Aorta (tissue), 5 donors: ENCODE results near the gene KRTAP13-2. TPM values are rescaled to one million over a fixed set of nuclear protein-coding genes. Genes with fewer than 3 reads are reported as not detected.

Experiments used
- ATAC-seq: fragments of 200-7000 bp; cut with Tn5 transposase; one replicate; pipeline ENCODE4 v1.9.1; 2022; ENCODE audit warnings: moderate library complexity; ENCODE audit not compliant: low FRiP score
- DNase-seq, 2 donors: peaks; one replicate each; pipeline ENCODE4 v3.0.0-alpha.2; 2020
- H3K27ac ChIP-seq, 2 donors: one replicate each; pipeline ENCODE4 v1.5.1; 2013; ENCODE audit warnings: low read length in 2 of 2, mild to moderate bottlenecking in 2 of 2, moderate library complexity in 2 of 2, control low read depth in 1 of 2, inconsistent platforms in 1 of 2, low read depth in 1 of 2
- H3K27me3 ChIP-seq, 2 donors: one replicate each; pipeline ENCODE4 v1.6.1; 2013; ENCODE audit warnings: control low read depth in 1 of 2, low read length in 1 of 2, mild to moderate bottlenecking in 1 of 2, moderate library complexity in 1 of 2; ENCODE audit not compliant: insufficient read depth in 2 of 2, control insufficient read depth in 1 of 2
- H3K36me3 ChIP-seq, 2 donors: one replicate each; pipeline ENCODE4 v1.6.1; 2013; ENCODE audit warnings: control low read depth in 1 of 2, low read length in 1 of 2, mild to moderate bottlenecking in 1 of 2; ENCODE audit not compliant: insufficient read depth in 2 of 2, control insufficient read depth in 1 of 2
- H3K4me1 ChIP-seq, 2 donors: one replicate each; pipeline ENCODE4 v1.6.1; 2013; ENCODE audit warnings: low read length in 2 of 2, control low read depth in 1 of 2, mild to moderate bottlenecking in 1 of 2, moderate library complexity in 1 of 2; ENCODE audit not compliant: insufficient read depth in 2 of 2, control insufficient read depth in 1 of 2
- H3K4me3 ChIP-seq, 2 donors: one replicate each; pipeline ENCODE4 v1.5.1; 2013; ENCODE audit warnings: low read length in 2 of 2, control low read depth in 1 of 2, mild to moderate bottlenecking in 1 of 2
- H3K9me3 ChIP-seq: one replicate; pipeline ENCODE4 v1.6.1; 2013; ENCODE audit warnings: mild to moderate bottlenecking, low read length; ENCODE audit not compliant: control insufficient read depth
- WGBS, 2 donors: extraction: QIAGEN DNeasy Blood & Tissue Kit; methylation state at CpG; one replicate each; pipeline ENCODE4 v1.1.7; 2013; 5-methylcytosine and 5-hydroxymethylcytosine counted together
- intact Hi-C, 2 donors: fragments of 100-400 bp; cut with DNase I; formaldehyde crosslinking; loops; one replicate each; pipeline versions ENCODE4 v1.14.2 to v1.15.0; 2022
- long read RNA-seq, 2 donors: library from polyadenylated mRNA; unstranded; transcript quantifications; one replicate each; pipeline ENCODE4 v2.0.0, GENCODE V29; 2020 to 2021
- polyA plus RNA-seq, 2 donors: library from polyadenylated mRNA; stranded (reverse); fragments of 200-250 nt; gene quantifications; one replicate each; pipeline ENCODE4 v1.2.3, GENCODE V29; 2013
- total RNA-seq, 2 donors: library from RNA; stranded (reverse); fragmentation: NEBNext Ultra II Directional; extraction: Animal tissue kit (Norgen Biotek cat#: 25700); gene quantifications; one replicate each; pipeline ENCODE4 v1.2.1, GENCODE V29; 2021
- donor health status: healthy with polysubstance abuse.
- donor health status: Bipolar disorder and iron deficiency.
- donor health status: DM: no; HTN: no; CAD: no.
- donor health status: DM: no; HTN: no; CAD: no.
- donor health status: DM: yes; HTN: yes; CAD: no.

The KRTAP13-2 gene
- total RNA-seq: not detected
- not detected for polyA plus RNA-seq
- long read RNA-seq, donor 1: 0 reads
- long read RNA-seq, donor 2: 0 reads

GRCh38 chr21:30372139-30372770 is at the start of gene KRTAP13-2:
KRTAP13-2 (minus strand) TSS chr21:30372271; CDS start chr21:30372213, 58 bp downstream.
- Histone ChIP-seq H3K27me3 (no peaks in the 10 kb centered on the region), H3K4me1 (no peaks in the 10 kb centered on the region), H3K4me3 (no peak within 1 kb of the TSS), H3K9me3 (no peaks in the 10 kb centered on the region), H3K36me3 (no peaks in the 10 kb centered on the region), H3K27ac (no peak within 1 kb of the TSS)
- no peak for ATAC-seq
- intact Hi-C loops: no loop called here
- DNase-seq: no peak
- 89 to 90% methylated on average over 5 of the region's 5 CpGs for WGBS, 2 donors

GRCh38 chr21:30415993-30416392 is 43.9 kb upstream of the KRTAP13-2 start:
- ATAC-seq: no peak
- intact Hi-C loops: no loop called here
- Histone ChIP-seq H3K4me1 (no peaks in the 10 kb centered on the region), H3K4me3 (no peak overlapping the region), H3K36me3 (no peaks in the 10 kb centered on the region), H3K9me3 (no peaks in the 10 kb centered on the region), H3K27me3 (no peaks in the 10 kb centered on the region), H3K27ac (no peak overlapping the region)
- DNase-seq: no peak
- WGBS, 2 donors: 93% methylated on average over 5 of the region's 5 CpGs

- Histone ChIP-seq H3K27ac (no peak overlapping the region), H3K36me3 (no peaks in the 10 kb centered on the region), H3K4me3 (no peak overlapping the region), H3K27me3 (no peaks in the 10 kb centered on the region), H3K4me1 (no peaks in the 10 kb centered on the region), H3K9me3 (peaks cover 3% of the 10 kb centered on the region)
- 26 to 28% methylated on average over 14 of the region's 14 CpGs for WGBS, 2 donors
- intact Hi-C loops: no loop called here
- DNase-seq (no peak), ATAC-seq (no peak)
Observed at GRCh38 chr21:30408782-30409494, 36.9 kb upstream of the KRTAP13-2 start.

- DNase-seq: no peak
- H3K4me3 ChIP-seq: no peak within 1 kb of the TSS
- no peak within 1 kb of the TSS for H3K27ac ChIP-seq
- intact Hi-C loops: no loop called here
- H3K36me3 ChIP-seq: no peaks in the 10 kb centered on the region
- WGBS, 2 donors: 67 to 75% methylated on average over 4 of the region's 4 CpGs
- peaks cover under 1% of the 10 kb centered on the region for H3K9me3 ChIP-seq
- no peaks in the 10 kb centered on the region for H3K4me1 ChIP-seq
- H3K27me3 ChIP-seq: no peaks in the 10 kb centered on the region
- no peak for ATAC-seq
Observed at GRCh38 chr21:30395731-30396130, 23.7 kb upstream of the KRTAP13-2 start, which contains the start of gene KRTAP13-1. KRTAP13-1 (plus strand) TSS chr21:30396031; CDS start chr21:30396087, 56 bp downstream.

GRCh38 chr21:30391492-30392025 is 19.5 kb upstream of the KRTAP13-2 start:
- peaks cover 0 to 2% of the 10 kb centered on the region in 2 donors for H3K4me1 ChIP-seq
- peaks cover 3% of the 10 kb centered on the region for H3K9me3 ChIP-seq
- ATAC-seq (no peak), DNase-seq (no peak)
- 12 to 16% methylated on average over 2 of the region's 2 CpGs for WGBS, 2 donors
- no peaks in the 10 kb centered on the region for H3K27me3 ChIP-seq
- intact Hi-C loops: no loop called here
- H3K36me3 ChIP-seq: no peaks in the 10 kb centered on the region
- no peak overlapping the region for H3K4me3 ChIP-seq
- no peak overlapping the region for H3K27ac ChIP-seq

- DNase-seq: no peak
- WGBS, 2 donors: 57% methylated on average over 1 of the region's 1 CpG
- intact Hi-C loops: no loop called here
Observed at GRCh38 chr21:30382201-30382600, 10.1 kb upstream of the KRTAP13-2 start.

GRCh38 chr21:30355906-30356305 is 16.2 kb downstream of the KRTAP13-2 start:
- H3K4me3 ChIP-seq: no peak overlapping the region
- no peak for ATAC-seq
- intact Hi-C loops: no loop called here

More at GRCh38 chr21:30382201-30382600, 10.1 kb upstream of the KRTAP13-2 start:
- no peaks in the 10 kb centered on the region for H3K27me3 ChIP-seq
- no peaks in the 10 kb centered on the region for H3K9me3 ChIP-seq
- no peaks in the 10 kb centered on the region for H3K4me1 ChIP-seq
- H3K4me3 ChIP-seq: no peak overlapping the region
- no peak for ATAC-seq
- no peaks in the 10 kb centered on the region for H3K36me3 ChIP-seq
- H3K27ac ChIP-seq: no peak overlapping the region

GRCh38 chr21:30354308-30355005 is 17.6 kb downstream of the KRTAP13-2 start:
- Histone ChIP-seq H3K4me1 (no peaks in the 10 kb centered on the region), H3K4me3 (no peak overlapping the region), H3K27me3 (no peaks in the 10 kb centered on the region), H3K36me3 (no peaks in the 10 kb centered on the region), H3K27ac (no peak overlapping the region), H3K9me3 (no peaks in the 10 kb centered on the region)
- ATAC-seq (no peak), DNase-seq (no peak)
- WGBS, 2 donors: 90 to 92% methylated on average over 1 of the region's 1 CpG
- intact Hi-C loops: no loop called here

More at GRCh38 chr21:30355906-30356305, 16.2 kb downstream of the KRTAP13-2 start:
- 3 to 7% methylated on average over 3 of the region's 3 CpGs for WGBS, 2 donors
- Histone ChIP-seq H3K36me3 (no peaks in the 10 kb centered on the region), H3K27me3 (no peaks in the 10 kb centered on the region), H3K9me3 (no peaks in the 10 kb centered on the region), H3K27ac (no peak overlapping the region), H3K4me1 (no peaks in the 10 kb centered on the region)
- no peak for DNase-seq
